Glomerular endothelial cell (primary cell): ENCODE data around the gene CDC45. TPM values are rescaled to one million over a fixed set of nuclear protein-coding genes. Genes with fewer than 3 reads are reported as not detected.

Experiments
- DNase-seq: peaks from one replicate; pipeline ENCODE4 v3.0.0-alpha.2; 2011; ENCODE audit warnings: low read depth, low spot score; ENCODE audit errors: extremely low read depth
- total RNA-seq: library from RNA; depleted of rRNA; stranded (reverse); fragments of >200 nt; gene quantifications from 2 replicates; pipeline ENCODE4 v1.2.3, GENCODE V29; 2015

CDC45 gene
- total RNA-seq, 1 donor from 2014 or later, result 11.5 TPM

GRCh38 chr22:19510919-19511341, 31.2 kb downstream of the CDC45 start:
- no peak for DNase-seq

- no peak for DNase-seq
Observed at GRCh38 chr22:19513823-19514222, 34.1 kb downstream of the CDC45 start.

- no peak for DNase-seq
Observed at GRCh38 chr22:19514831-19515565, 35.3 kb downstream of the CDC45 start.

GRCh38 chr22:19515654-19516377, 36.1 kb downstream of the CDC45 start:
- DNase-seq, result no peak

GRCh38 chr22:19516378-19517170, 36.9 kb downstream of the CDC45 start:
- DNase-seq, result no peak

- no peak for DNase-seq
Observed at GRCh38 chr22:19517171-19517500, 37.4 kb downstream of the CDC45 start.

- no peak for DNase-seq
Observed at GRCh38 chr22:19517919-19518611, 38.3 kb downstream of the CDC45 start.

GRCh38 chr22:19518635-19519034, 38.9 kb downstream of the CDC45 start:
- no peak for DNase-seq

GRCh38 chr22:19519041-19519926, 39.6 kb downstream of the CDC45 start:
- no peak for DNase-seq

- no peak for DNase-seq
Observed at GRCh38 chr22:19520007-19520406, 40.3 kb downstream of the CDC45 start.

GRCh38 chr22:19520566-19521305, 41.0 kb downstream of the CDC45 start:
- no peak for DNase-seq

- DNase-seq, result no peak
Observed at GRCh38 chr22:19522190-19522880, 42.6 kb downstream of the CDC45 start.

- DNase-seq, result no peak
Observed at GRCh38 chr22:19522881-19523239, 43.1 kb downstream of the CDC45 start.

- DNase-seq, result no peak
Observed at GRCh38 chr22:19523240-19524169, 43.8 kb downstream of the CDC45 start.

- DNase-seq, result no peak
Observed at GRCh38 chr22:19524170-19525115, 44.7 kb downstream of the CDC45 start, which contains the start of gene CLDN5. TSS of gene CLDN5 (minus strand) at chr22:19524410. CDS start at chr22:19524255, 155 bp downstream.

- DNase-seq, result no peak
Observed at GRCh38 chr22:19525116-19525660, 45.5 kb downstream of the CDC45 start.
